Activated T-helper 2 cell treated with anti-CD3 and anti-CD28 coated beads, Interferon-gamma antibody, Interleukin-2, Interleukin-4, amounts not matched to agents 10 μg/mL and 5 μg/mL and 100 μg/mL, durations not matched to agents 14 hours and 24 hours and 36 hours (primary cell): ENCODE measurements around the gene COX7B2. TPM values are rescaled to one million over a fixed set of nuclear protein-coding genes. Genes with fewer than 3 reads are reported as not detected.

Experiments used
- DNase-seq: peaks from one replicate; pipeline ENCODE4 v3.0.0; 2021; ENCODE audit warnings: low spot score
- H3K27ac Mint-ChIP-seq: one replicate; pipeline ENCODE4 v1.8.0; 2021; ENCODE audit warnings: mixed read lengths
- H3K27me3 Mint-ChIP-seq: one replicate; pipeline ENCODE4 v1.8.0; 2021; ENCODE audit warnings: low read depth, mixed read lengths
- H3K36me3 Mint-ChIP-seq: one replicate; pipeline ENCODE4 v1.8.0; 2021; ENCODE audit warnings: low read depth, mixed read lengths
- H3K4me1 Mint-ChIP-seq: one replicate; pipeline ENCODE4 v1.8.0; 2021; ENCODE audit warnings: low read depth, mixed read lengths
- H3K4me3 Mint-ChIP-seq: one replicate; pipeline ENCODE4 v1.8.0; 2021; ENCODE audit warnings: low read depth, mild to moderate bottlenecking, moderate library complexity, mixed read lengths
- H3K9me3 Mint-ChIP-seq: one replicate; pipeline ENCODE4 v1.8.0; 2021; ENCODE audit warnings: mixed read lengths
- intact Hi-C: fragments of 100-400 bp; cut with micrococcal nuclease; formaldehyde crosslinking; loops from one replicate; pipeline ENCODE4 v1.15.1; 2023
- total RNA-seq: library from RNA; stranded (reverse); gene quantifications from 2 replicates; pipeline ENCODE4 v1.2.3, GENCODE V29; 2022

The COX7B2 gene
- total RNA-seq, 1 donor from 2014 or later, result not detected

GRCh38 chr4:46874811-46875210, 34.2 kb downstream of the COX7B2 start:
- Mint-ChIP-seq H3K27ac (no peak overlapping the region), H3K9me3 (no peaks in the 10 kb centered on the region), H3K4me1 (no peaks in the 10 kb centered on the region), H3K36me3 (no peaks in the 10 kb centered on the region), H3K27me3 (no peaks in the 10 kb centered on the region), H3K4me3 (no peak overlapping the region)
- DNase-seq, result no peak
- intact Hi-C loops, result no loop called here

DNA sequence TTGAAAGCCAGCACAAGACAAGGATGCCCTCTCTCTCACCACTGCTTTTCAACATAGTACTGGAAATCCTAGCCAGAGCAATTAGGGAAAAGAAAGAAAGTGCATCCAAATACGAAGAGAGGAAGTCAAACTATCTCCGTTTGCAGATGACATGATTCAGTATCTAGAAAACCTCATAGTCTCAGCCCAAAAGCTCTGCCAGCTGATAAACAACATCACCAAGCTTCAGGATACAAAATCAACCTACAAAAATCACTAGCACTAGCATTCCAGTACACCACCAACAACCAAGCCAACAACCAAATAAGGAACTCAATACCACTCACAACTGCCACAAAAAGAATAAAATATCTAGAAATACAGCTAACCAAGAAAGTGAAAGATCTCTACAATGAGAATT, 38.6 kb downstream of the COX7B2 start:
- Mint-ChIP-seq H3K4me3 (no peak overlapping the region), H3K27ac (no peak overlapping the region), H3K27me3 (no peaks in the 10 kb centered on the region), H3K9me3 (no peaks in the 10 kb centered on the region), H3K4me1 (no peaks in the 10 kb centered on the region), H3K36me3 (no peaks in the 10 kb centered on the region)
- intact Hi-C loops, result no loop called here
- no peak for DNase-seq

DNA sequence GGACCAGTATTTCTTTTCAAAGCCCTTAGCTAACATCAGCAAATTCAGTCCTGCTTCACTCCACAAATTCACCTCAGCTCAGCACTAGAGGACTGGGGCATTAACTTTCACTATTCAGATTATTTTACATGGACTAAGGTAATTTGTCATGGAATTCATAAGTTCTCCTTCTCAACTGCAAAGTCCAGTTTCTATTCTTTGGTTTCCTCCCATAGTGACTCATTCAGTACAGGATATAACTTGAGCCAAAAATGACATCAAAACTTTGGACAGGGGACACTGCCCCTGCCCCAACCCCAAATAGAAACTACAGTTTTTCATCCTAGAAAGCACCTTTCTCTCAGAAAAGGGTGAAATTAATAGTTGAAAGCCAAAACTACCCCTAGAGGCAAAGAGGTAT, 52.7 kb downstream of the COX7B2 start:
- DNase-seq, result no peak
- Mint-ChIP-seq H3K9me3 (no peaks in the 10 kb centered on the region), H3K36me3 (no peaks in the 10 kb centered on the region), H3K27ac (no peak overlapping the region), H3K27me3 (no peaks in the 10 kb centered on the region), H3K4me1 (no peaks in the 10 kb centered on the region), H3K4me3 (no peak overlapping the region)
- intact Hi-C loops, result no loop called here

DNA sequence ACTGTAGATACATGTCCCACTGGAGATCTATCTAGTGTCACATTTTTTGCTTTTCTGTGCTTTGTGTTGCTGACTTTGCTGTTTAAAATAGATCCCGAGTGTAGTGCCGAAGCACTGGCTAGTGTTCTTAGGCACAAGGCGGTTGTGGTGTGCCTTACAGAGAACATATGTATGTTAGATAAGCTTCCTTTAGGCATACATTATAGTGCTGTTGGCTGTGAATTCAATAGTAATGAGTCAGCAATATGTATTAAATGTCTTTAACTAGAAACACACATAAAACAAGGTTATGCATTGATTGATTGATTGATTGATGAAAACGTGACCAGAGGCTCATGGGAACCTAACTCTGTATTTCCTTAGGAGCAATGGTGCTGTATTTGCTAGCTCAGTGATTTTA, 56.2 kb downstream of the COX7B2 start:
- Mint-ChIP-seq H3K27ac (no peak overlapping the region), H3K9me3 (no peaks in the 10 kb centered on the region), H3K36me3 (no peaks in the 10 kb centered on the region), H3K4me3 (no peak overlapping the region), H3K27me3 (no peaks in the 10 kb centered on the region), H3K4me1 (no peaks in the 10 kb centered on the region)
- DNase-seq, result no peak
- intact Hi-C loops, result no loop called here

DNA sequence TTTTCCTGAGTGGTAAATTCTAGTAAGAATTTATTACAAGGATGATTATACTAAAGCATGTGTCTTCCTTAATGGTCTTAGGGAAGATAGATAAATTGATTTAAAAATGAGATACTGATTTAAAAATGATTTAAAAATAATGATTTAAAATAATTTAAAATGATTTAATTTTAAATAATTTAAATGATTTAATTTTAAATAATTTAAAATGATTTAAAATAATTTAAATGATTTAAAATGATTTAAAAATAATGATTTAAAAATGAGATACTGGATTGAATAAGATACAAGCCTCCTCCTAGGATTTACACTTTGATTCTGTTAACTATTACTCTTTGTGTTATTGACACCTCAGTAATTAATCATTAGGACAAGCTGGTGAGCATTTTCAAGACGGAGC, 59.0 kb downstream of the COX7B2 start:
- H3K4me3 Mint-ChIP-seq, result no peak overlapping the region
- DNase-seq, result no peak
- no peaks in the 10 kb centered on the region for H3K9me3 Mint-ChIP-seq
- H3K27me3 Mint-ChIP-seq, result no peaks in the 10 kb centered on the region
- no peaks in the 10 kb centered on the region for H3K4me1 Mint-ChIP-seq
- H3K36me3 Mint-ChIP-seq, result no peaks in the 10 kb centered on the region
- intact Hi-C loops, result no loop called here
- no peak overlapping the region for H3K27ac Mint-ChIP-seq

DNA sequence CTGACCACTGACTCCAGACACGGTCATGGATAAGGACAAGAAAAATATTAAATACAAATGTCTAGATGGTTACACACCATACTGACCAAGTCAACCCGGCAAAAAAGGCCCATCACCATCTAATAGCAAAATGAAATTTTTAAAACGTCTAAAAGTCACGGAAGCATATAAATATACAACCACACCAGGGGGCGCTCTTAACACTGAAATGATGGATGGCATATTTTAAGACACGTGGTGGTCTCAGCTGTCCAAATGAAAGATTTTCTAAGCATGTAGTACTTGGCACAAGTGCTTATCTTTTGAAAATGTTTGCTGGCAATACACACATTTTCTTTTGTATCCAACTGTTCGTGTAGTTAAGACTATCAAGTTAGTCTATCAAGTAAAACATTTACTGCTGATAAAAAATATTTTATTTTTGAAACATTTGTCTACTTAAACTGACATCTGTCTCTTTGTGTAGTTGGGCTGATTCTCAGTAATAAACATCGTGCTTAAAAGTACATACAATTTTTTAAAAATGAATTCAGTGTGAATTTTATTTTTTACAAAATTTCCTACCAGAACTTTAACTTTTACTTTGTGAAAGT, 64.6 kb downstream of the COX7B2 start:
- Mint-ChIP-seq H3K27ac (no peak overlapping the region), H3K27me3 (no peaks in the 10 kb centered on the region), H3K4me3 (no peak overlapping the region), H3K4me1 (no peaks in the 10 kb centered on the region), H3K9me3 (no peaks in the 10 kb centered on the region), H3K36me3 (no peaks in the 10 kb centered on the region)
- intact Hi-C loops, result loop anchor here (1.0 to 2.0 kb wide), 3 partner anchors 188 to 540 kb away; no protein-coding TSS in a partner anchor
- DNase-seq, result no peak

DNA sequence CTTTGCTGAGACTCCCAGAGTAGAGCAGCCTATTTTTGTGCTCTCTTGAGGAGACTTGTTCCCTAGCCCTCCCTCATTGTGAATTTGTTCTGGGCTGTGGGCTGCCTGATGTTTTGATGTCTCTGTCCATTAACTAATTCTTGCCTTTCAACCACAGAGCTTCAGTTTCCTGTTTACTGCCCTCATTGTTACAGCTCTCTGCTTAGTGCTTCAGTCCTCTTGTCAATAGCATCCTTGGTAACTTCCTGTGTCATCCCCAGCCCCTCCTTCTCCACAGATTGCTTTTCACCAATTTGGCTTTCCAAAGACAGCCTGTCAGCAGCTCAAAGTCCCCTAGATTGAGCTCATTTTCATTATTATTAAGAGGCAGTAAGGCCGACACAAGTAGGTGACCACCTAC, 69.9 kb downstream of the COX7B2 start:
- Mint-ChIP-seq H3K27me3 (no peaks in the 10 kb centered on the region), H3K9me3 (no peaks in the 10 kb centered on the region), H3K27ac (no peak overlapping the region), H3K36me3 (no peaks in the 10 kb centered on the region), H3K4me3 (no peak overlapping the region), H3K4me1 (no peaks in the 10 kb centered on the region)
- no peak for DNase-seq
- intact Hi-C loops, result no loop called here

DNA sequence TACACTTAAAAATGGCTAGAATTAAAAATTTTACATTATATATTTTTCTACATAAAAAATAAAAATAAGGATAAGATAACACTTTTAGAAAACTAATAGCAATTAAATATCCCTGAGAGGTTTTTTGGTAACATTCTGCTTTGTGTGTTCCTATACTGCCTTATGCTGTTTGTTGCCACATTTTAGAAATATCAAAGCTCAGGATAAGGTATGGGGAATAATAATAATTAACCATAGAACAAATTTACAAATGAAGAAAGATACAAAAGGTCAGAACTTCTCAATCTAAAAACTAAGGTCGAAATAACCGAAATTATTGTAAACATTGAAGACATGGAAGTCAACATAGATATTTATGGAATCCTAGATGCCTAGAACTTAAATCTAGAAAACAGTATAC, 71.4 kb downstream of the COX7B2 start:
- Mint-ChIP-seq H3K9me3 (no peaks in the 10 kb centered on the region), H3K36me3 (no peaks in the 10 kb centered on the region)
- intact Hi-C loops, result no loop called here

GRCh38 chr4:46836584-46836983, 72.5 kb downstream of the COX7B2 start:
- DNase-seq, result no peak
- no peaks in the 10 kb centered on the region for H3K27me3 Mint-ChIP-seq
- H3K9me3 Mint-ChIP-seq, result no peaks in the 10 kb centered on the region
- no peak overlapping the region for H3K4me3 Mint-ChIP-seq
- intact Hi-C loops, result no loop called here
- H3K27ac Mint-ChIP-seq, result no peak overlapping the region
- no peaks in the 10 kb centered on the region for H3K4me1 Mint-ChIP-seq
- H3K36me3 Mint-ChIP-seq, result no peaks in the 10 kb centered on the region

More for the DNA sequence above, 71.4 kb downstream of the COX7B2 start:
- Mint-ChIP-seq H3K4me3 (no peak overlapping the region), H3K27me3 (no peaks in the 10 kb centered on the region), H3K27ac (no peak overlapping the region), H3K4me1 (no peaks in the 10 kb centered on the region)
- no peak for DNase-seq

DNA sequence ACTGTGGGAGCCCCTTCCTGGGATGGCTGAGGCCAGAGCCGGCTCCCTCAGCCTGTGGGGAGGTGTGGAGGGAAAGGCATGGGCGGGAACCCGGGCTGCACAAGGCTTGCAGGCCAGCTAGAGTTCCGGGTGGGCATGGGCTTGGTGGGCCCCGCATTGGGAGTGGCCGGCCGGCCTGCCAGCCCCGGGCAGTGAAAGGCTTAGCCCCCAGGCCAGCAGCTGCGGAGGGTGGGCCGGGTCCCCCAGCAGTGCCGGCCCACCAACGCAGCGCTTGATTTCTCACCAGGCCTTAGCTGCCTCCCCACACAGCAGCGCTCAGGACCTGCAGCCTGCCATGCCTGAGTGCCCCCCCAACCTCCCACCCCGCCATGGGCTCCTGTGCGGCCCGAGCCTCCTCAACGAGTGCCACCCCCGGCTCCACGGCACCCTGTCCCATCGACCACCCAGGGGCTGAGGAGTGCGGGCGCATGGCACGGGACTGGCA, 78.0 kb downstream of the COX7B2 start:
- no peaks in the 10 kb centered on the region for H3K27me3 Mint-ChIP-seq
- intact Hi-C loops, result no loop called here
- H3K36me3 Mint-ChIP-seq, result no peaks in the 10 kb centered on the region
- H3K4me1 Mint-ChIP-seq, result no peaks in the 10 kb centered on the region
- H3K27ac Mint-ChIP-seq, result no peak overlapping the region
- H3K4me3 Mint-ChIP-seq, result no peak overlapping the region
- no peaks in the 10 kb centered on the region for H3K9me3 Mint-ChIP-seq
- no peak for DNase-seq

- Mint-ChIP-seq H3K9me3 (no peaks in the 10 kb centered on the region), H3K27me3 (no peaks in the 10 kb centered on the region), H3K4me1 (no peaks in the 10 kb centered on the region), H3K27ac (no peak overlapping the region), H3K36me3 (no peaks in the 10 kb centered on the region), H3K4me3 (no peak overlapping the region)
- intact Hi-C loops, result no loop called here
- DNase-seq, result no peak
Observed at GRCh38 chr4:46820154-46820553, 88.9 kb downstream of the COX7B2 start.

- Mint-ChIP-seq H3K9me3 (no peaks in the 10 kb centered on the region), H3K4me1 (no peaks in the 10 kb centered on the region), H3K27me3 (no peaks in the 10 kb centered on the region), H3K27ac (no peak overlapping the region), H3K4me3 (no peak overlapping the region), H3K36me3 (no peaks in the 10 kb centered on the region)
- intact Hi-C loops, result no loop called here
- DNase-seq, result no peak
Observed at GRCh38 chr4:46819095-46819494, 90.0 kb downstream of the COX7B2 start.

GRCh38 chr4:46818604-46819003, 90.4 kb downstream of the COX7B2 start:
- intact Hi-C loops, result no loop called here
- H3K4me3 Mint-ChIP-seq, result no peak overlapping the region
- H3K9me3 Mint-ChIP-seq, result no peaks in the 10 kb centered on the region
- no peaks in the 10 kb centered on the region for H3K36me3 Mint-ChIP-seq
- no peaks in the 10 kb centered on the region for H3K27me3 Mint-ChIP-seq
- no peak for DNase-seq
- H3K27ac Mint-ChIP-seq, result no peak overlapping the region
- no peaks in the 10 kb centered on the region for H3K4me1 Mint-ChIP-seq

GRCh38 chr4:46817806-46818205, 91.2 kb downstream of the COX7B2 start:
- no peaks in the 10 kb centered on the region for H3K4me1 Mint-ChIP-seq
- intact Hi-C loops, result no loop called here
- H3K9me3 Mint-ChIP-seq, result no peaks in the 10 kb centered on the region
- no peak overlapping the region for H3K4me3 Mint-ChIP-seq
- H3K36me3 Mint-ChIP-seq, result no peaks in the 10 kb centered on the region
- no peak overlapping the region for H3K27ac Mint-ChIP-seq
- H3K27me3 Mint-ChIP-seq, result no peaks in the 10 kb centered on the region
- no peak for DNase-seq
